ENCODE measurements around the gene KCTD1. TPM values are rescaled to one million over a fixed set of nuclear protein-coding genes. Genes with fewer than 3 reads are reported as not detected.
A peak's percentile ranks its signal among the peaks of the same experiment; 100 is the strongest.

The KCTD1 gene
- total and polyA plus RNA-seq, 10 of the 15 experiments (the other 5 are each of a cell fraction or from before 2014, with no cell fraction given) = 1.5 to 13.4 (median 5.5) TPM

- in situ Hi-C loops (cut with MboI) (loop anchor here (25.0 kb wide), 1 partner anchor 563 kb away; no protein-coding TSS in a partner anchor), intact Hi-C loops (cut with micrococcal nuclease; ENCODE audit: unreplicated experiment) (no loop called here)
- Histone ChIP-seq H3K9me3 (replicated peaks; ENCODE audit: control insufficient read depth, insufficient read depth, low read length) (no peaks in the 10 kb centered on the region), H4K20me1 (ENCODE audit: control insufficient read depth, insufficient read depth) (no peaks in the 10 kb centered on the region), H3K9ac (ENCODE audit: control insufficient read depth, insufficient read depth, low read length) (no peak overlapping the region), H3K4me1 (ENCODE audit: control insufficient read depth, insufficient read depth, low read length) (peaks cover 34% of the 10 kb centered on the region), H3K4me3 (no peak overlapping the region), H2AFZ (ENCODE audit: control insufficient read depth, low read depth, low read length) (no peak overlapping the region; the same call in 1 of the 2 replicates), H3K79me2 (ENCODE audit: control insufficient read depth, insufficient read depth, low read length) (no peaks in the 10 kb centered on the region), H3K36me3 (ENCODE audit: control insufficient read depth in 2 of 2, insufficient read depth in 2 of 2, low read length in 1 of 2) (no peaks in the 10 kb centered on the region), H3K4me2 (ENCODE audit: control insufficient read depth, insufficient read depth) (peak overlapping the region; percentile 62), H3K27ac (ENCODE audit: control insufficient read depth, insufficient read depth) (no peak overlapping the region; the same call in 1 of the 2 replicates), H3K27me3 (replicated peaks in 1 of 2; ENCODE audit: control insufficient read depth in 2 of 2, insufficient read depth in 2 of 2, low read length in 1 of 2) (no peaks in the 10 kb centered on the region)
- ATAC-seq = no peak; the same call in 1 of the 3 replicates
- BruUV-seq (replicated peaks) = no TSS peak
- ChIA-PET POLR2A (interaction anchor here (1.3 kb wide), 1 partner anchor 34 kb away, joined by 4 read pairs; no protein-coding TSS in a partner anchor), CTCF (interaction anchor here (0.6 to 3.4 kb wide), 5 partner anchors 16 to 449 kb away, joined by 3 to 14 read pairs (median 4); no protein-coding TSS in a partner anchor), SMC1A (ENCODE audit: uncharacterized antibody, unreplicated experiment) (interaction anchor here (0.7 to 4.0 kb wide), 8 partner anchors 9 to 41 kb away, joined by 3 to 16 read pairs (median 3); no protein-coding TSS in a partner anchor), RAD21 (ENCODE audit: unreplicated experiment) (interaction anchor here (0.6 to 1.4 kb wide), 5 partner anchors 19 to 65 kb away, joined by 3 to 6 read pairs (median 4); no protein-coding TSS in a partner anchor)
- 58% methylated on average over 4 of the region's 4 CpGs for WGBS (ENCODE audit: insufficient coverage, insufficient replicate concordance, low lambda C conversion rate, missing lambda C conversion rate)
- peak in 1 of 2 experiments; percentile 33; a peak in 1 of 4 replicates for TF ChIP-seq IKZF2 (IDR thresholded peaks at IDR 0.05)
- no peak for TF ChIP-seq RELB (IDR thresholded peaks at IDR 0.05; ENCODE audit: low read depth)
- TF ChIP-seq MEF2B (IDR thresholded peaks at IDR 0.05; ENCODE audit: partially characterized antibody, poor library complexity, severe bottlenecking) = no peak
- 0 out of 2 replicates have a peak, but pooled peaks have one; percentile 8 for TF ChIP-seq IKZF1 (conservative IDR thresholded peaks at IDR 0.05)
- DNase-seq (ENCODE audit: low read depth, low spot score) = no peak
- FAIRE-seq = peak; percentile 65
Measured at GRCh38 chr18:26424428-26425147, 123.8 kb downstream of the KCTD1 start.
